ENCODE data around the gene SEMA7A.

The SEMA7A gene

DNA sequence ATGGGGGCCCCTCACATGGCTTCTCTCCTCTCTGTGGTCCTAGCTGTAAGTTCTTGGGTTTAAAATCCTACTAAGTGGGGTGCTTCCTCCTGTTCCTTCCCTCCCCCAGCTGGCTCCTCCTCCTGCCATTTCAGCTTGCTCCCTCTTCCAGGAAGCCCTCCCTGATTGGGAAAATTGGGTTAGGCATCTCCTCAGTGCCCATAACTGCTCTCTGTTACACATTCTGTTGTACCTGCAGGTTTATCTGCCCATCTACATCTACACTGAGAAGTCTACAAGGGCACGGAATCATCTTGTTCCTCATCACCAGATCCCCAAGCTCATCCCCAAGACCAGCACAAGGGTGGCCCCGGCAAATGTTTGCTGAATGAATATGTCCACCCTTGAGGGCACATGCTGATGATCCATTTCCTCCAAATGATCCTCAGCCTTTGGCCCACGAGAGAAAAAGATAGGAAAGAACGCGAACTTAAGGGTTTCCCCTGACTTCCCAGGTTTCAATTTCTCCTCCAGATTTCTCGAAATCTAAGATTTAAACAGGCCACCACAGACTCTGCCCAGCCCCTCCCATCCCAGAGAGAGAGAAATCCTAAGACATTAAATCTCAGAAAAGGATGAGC is 3.9 kb downstream of the SEMA7A start:
- no peak for DNase-seq

GRCh38 chr15:74428970-74429780 is 4.6 kb downstream of the SEMA7A start:
- DNase-seq = no peak

DNA sequence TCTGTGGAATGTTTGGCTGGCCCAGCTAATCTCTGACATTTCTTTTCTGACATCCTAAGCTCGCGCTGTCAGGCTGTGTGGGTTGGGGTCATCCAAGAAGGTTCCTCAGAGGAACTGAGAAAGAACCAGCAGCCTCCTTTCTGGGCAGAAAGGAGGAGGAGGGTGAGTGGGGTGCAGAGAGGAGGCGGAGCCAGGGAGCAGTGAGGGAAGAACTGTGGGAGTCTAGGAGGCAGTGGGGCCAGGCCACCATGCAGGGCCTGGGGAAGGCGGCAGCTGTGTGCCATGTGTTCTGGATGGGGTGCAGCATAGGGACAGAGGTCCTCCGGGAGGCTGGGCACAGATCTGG is 5.3 kb downstream of the SEMA7A start:
- no peak for DNase-seq

- no peak for DNase-seq
Observed at GRCh38 chr15:74427607-74428441, 5.9 kb downstream of the SEMA7A start.

GRCh38 chr15:74426404-74427281 is 7.1 kb downstream of the SEMA7A start:
- DNase-seq = no peak

- no peak for DNase-seq
Observed at GRCh38 chr15:74425630-74426029, 8.1 kb downstream of the SEMA7A start.

GRCh38 chr15:74424901-74425528 is 8.7 kb downstream of the SEMA7A start:
- DNase-seq = no peak

GRCh38 chr15:74423431-74424257 is 10.1 kb downstream of the SEMA7A start:
- DNase-seq = no peak

DNA sequence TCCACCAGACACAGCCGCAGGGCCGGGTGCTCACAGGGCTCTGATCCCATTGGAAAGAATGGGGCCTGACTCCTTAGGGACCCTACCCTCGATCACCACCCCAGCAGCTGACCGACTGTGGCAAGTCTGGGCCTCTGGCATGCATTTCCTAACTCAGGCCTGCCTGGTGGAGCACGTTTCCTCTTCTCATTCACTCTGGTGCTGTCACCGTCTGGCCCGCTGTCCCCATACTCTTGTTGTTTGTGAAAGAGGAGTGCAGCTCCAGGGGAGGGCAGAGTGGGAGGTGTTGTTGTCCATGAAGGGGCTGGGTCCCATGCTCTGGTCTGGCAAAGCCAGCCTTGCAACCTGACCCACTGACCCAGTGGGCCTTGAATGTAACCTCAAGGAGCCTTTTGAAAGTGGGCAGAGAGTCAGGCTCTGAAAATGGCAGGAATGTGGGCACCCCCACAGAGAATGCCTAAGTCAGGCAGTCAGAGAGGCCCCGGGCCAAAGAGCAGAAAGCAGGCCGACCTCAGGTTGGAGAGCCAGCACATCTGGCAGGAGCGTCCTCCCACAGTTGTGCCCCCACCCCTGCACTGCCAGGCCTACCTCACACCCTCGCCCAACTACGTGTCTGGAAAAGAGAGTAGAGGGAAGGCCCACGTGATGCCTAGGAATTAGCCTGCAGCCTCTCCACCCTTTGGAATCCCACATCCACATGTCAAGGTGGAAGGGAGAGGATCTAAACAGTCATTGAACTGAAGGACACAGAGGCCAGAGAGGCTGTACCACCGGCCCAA is 10.9 kb downstream of the SEMA7A start:
- no peak for DNase-seq

DNA sequence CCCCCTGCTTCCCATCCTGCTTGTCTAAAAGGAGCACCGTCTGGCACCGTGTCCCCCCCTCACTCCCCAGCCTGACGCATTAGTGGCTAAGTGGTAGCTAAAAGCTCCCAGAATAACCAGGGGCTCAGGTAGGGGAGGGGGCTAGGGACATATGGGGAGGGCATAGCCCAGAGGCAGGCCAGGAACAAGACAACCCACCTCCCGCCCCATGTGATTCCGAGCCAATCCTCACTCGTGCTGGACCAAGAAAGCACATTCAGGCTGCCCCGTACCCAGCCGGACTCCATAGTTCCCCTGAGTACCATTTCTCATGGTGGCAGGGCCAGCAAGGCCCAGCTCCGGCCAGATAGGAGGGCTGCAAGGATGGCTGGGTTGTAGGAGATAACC is 11.5 kb downstream of the SEMA7A start:
- no peak for DNase-seq

DNA sequence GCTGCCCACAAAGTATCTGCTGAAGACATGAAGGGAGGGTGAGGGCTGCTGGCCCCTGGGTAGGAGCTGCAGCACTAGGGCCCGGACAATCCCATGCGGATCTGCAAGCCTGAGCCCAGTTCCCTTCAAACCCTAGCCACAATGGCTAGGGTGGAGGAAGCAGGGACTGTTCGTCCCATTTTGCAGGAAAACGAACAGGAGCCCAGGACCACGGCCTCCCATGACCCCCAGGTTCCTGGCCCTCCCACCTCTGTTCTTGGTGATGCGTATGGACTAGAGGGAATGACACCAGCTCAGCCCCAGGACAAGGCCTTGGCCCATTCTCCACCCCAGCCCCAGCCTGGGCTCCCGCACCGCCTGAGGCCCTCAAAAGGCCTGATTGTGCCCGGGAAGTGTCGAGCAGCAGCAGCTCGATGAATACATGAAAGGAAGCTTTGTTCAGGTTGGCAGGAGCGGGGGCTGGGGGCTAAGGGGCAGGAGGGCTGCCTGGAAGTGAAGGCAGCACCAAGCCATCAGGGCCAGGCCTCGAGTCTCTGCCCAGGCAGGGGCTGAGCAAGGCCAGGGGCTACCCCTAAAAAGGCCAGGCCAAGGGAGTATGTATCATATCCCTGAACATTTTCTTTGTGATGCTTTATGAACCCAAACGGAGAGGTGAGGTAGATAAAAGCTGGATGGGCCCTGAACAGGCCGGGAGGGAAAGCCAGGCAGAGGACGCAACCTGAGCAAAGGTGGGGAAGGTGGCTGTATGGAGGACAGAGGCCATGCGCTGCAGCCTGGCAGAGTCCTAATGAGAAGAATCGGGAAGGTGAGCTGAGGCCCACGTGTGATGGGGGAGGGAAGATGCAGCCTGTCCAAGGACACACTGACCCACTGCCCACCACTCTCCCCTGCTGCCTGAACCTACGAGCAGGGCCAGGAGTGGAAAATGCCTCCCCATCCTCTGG is 12.2 kb downstream of the SEMA7A start:
- no peak for DNase-seq

GRCh38 chr15:74420193-74420905 is 13.4 kb downstream of the SEMA7A start:
- no peak for DNase-seq

- DNase-seq = no peak
Observed at GRCh38 chr15:74419432-74419831, 14.3 kb downstream of the SEMA7A start.

GRCh38 chr15:74418575-74419338 is 15.0 kb downstream of the SEMA7A start:
- no peak for DNase-seq

GRCh38 chr15:74417670-74418069 is 16.1 kb downstream of the SEMA7A start:
- no peak for DNase-seq

- no peak for DNase-seq
Observed at GRCh38 chr15:74417225-74417624, 16.5 kb downstream of the SEMA7A start.

- DNase-seq = no peak
Observed at GRCh38 chr15:74415966-74416916, 17.5 kb downstream of the SEMA7A start.
